Anterior cingulate cortex (tissue), 58 donors: ENCODE measurements around the gene CDH23.

ENCODE experiments used
- DNase-seq, 58 donors: peaks; one replicate each; lab custom pipeline; 2025; lab: John Stamatoyannopoulos, UW

The CDH23 gene

DNA sequence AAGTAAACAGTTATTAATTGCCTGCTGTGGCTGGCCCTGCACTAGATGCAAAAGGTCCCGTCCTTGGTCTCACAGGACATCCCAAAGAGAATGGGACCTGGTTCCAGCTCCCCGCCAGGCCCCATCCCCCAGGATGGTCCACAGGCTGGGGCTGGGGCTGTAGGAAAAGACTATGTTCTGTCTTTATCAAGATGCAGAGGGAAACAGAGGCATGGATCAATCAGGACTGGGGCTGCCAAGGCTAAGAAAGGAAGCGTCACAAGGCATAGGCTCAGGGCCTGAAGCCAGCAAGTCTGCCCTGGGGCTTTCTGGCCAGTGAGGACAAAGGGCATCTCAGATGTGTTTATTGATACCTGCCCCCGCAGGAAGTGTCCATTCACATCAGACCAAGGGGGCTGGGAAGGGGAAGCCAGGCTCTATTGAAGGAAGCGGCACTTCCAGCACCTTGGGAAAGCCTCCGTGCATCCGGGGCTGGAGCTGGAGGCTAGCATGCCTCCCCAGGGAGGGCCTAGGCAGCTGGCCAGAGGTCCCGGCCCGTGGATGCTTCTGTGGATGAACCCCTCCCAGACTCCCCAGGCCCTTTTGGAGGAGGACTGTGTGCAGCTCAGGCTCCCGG is 370.8 kb downstream of the CDH23 start:
- no peak for DNase-seq

DNA sequence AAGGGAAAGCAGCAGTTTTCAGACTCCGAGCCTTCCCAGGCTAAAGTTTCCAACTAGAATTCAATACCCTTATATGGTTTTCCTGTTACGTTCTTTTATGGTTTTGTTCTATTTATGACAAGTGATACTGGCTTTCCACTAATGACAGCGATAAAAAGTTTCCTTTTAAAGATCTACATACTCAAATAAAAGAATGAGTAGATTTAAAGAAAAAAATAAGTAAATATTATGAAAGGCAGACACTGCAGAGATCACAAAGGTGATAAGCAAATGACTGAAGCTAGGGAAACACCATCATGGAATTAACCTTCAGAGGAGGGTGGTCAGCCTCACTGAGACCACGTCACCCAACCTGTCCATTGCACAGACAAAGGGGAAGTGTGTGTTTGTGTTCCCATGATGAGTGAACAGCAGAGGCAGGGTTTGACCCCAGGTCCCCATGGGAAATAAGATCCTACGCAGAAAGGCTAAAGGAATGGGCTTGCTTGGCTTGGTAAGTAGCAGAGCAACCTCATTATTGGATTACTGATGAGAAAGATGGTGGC is 372.6 kb downstream of the CDH23 start:
- DNase-seq: no peak

DNA sequence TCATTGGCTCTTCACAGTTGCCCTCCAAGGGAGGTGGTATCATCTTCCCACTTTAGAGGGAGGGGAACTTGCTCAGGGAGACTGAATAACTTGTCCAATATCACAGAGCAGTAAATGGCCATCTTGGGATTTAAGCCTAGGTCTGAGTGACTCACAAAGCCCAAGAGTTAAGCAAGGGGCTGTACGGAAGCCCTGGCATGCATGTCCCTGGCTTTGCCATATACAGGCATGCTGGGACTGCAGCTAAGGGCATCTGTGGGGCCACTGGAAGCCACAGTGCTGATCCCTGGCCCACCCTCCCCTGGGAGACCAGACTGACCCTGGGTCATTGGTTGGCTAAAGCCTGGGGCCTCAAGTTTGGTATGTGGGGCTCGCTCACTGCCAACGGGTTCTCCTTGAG is 373.5 kb downstream of the CDH23 start:
- no peak for DNase-seq

DNA sequence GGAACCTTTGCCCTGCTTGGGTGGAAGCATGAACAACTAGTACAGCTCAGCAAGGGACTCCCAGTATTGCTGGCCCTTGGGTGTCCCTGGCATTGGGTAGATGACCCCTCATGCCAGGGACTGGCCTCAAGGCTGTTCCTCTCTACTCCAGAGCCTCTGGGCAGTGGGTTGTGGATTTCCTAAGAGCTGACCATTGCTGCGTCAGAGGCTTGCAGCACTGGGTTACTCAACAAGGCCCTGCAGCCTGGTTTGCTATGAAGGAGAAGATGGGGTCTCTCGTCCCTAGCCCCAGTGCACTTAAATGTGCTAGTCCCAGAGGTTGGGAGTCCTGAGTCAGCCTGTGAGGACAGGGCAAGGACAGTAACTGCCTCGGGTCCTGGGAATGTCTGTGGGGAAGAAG is 374.1 kb downstream of the CDH23 start:
- DNase-seq: peak in 1 of 58 donors; percentile 49

DNA sequence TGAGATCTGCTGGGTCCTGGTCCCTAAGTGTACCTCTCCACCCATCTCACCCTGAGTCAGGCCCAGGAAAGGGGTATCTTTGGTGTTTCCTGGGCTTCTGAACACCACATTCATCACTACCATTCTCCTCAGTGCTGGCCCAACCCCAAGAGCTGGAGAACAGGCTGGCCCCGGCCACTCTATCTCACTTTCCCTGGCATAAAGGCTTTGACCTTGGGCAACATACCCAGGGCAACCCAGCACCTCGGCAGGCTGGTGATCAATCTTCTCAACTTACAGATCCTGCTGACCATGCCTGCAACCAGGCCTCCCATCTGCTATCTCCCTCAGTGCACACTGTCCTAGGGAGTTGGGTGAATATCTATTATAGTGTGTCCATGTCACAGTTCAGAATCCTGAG is 374.5 kb downstream of the CDH23 start:
- DNase-seq: no peak

DNA sequence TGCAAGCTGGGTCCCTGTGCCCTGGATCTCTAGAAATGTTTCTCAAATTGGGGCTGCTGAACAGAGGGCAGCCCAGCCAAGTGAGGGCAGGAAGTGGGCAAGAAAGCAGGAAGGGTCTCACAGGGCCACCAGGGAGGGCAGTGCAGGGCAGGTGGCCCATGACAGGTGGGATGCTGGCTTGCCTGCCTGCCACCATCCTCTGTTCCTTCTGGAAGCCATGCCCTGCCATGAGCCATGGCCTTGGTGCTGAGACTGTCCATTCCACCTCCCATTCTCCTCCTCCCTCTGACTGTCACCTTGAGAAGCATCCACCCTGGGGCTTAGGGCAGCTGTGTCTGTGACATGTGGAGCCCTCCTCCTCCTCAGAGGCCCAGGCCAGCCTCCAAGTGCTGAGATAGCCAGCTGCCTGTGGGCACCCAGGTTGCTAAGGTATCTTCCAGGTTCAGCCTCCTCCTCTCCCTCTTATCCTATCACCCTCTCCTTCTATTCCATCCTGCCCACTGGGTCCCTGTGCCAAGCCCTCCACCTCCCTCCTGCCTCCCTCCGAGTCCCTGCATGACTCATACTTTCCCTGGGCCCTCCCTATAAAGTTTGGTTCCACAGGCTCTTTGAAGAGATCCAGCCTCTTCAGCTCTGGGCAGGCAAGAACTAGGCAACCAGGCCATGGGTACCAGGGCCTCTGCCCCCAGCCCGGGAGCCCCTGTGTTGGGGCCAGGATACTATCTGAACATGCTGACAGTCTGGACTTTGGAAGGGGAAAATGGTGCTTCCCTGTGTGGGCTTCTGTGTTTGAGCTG is 375.3 kb downstream of the CDH23 start:
- peak in 4 of 58 donors; percentile 18 to 55 (median 28) for DNase-seq

DNA sequence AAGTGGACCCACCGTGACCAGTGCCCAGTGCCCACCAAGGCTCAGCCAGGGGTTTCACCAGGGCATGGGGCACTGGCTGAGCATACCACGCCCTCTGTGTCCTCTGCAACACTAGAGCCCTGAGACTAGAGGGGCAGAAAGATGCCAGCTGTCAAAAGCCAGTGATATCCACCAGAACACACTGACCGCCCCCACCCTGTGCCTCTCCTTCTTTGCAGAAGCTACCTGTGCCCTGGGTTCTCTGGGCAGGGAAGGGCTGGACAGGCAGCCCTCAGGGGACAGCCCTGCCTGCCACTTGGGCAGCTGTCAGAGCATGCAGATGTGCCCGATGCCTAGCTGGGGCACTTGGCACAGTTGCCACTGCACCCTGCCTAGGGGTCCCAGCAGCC is 376.1 kb downstream of the CDH23 start:
- DNase-seq: no peak

DNA sequence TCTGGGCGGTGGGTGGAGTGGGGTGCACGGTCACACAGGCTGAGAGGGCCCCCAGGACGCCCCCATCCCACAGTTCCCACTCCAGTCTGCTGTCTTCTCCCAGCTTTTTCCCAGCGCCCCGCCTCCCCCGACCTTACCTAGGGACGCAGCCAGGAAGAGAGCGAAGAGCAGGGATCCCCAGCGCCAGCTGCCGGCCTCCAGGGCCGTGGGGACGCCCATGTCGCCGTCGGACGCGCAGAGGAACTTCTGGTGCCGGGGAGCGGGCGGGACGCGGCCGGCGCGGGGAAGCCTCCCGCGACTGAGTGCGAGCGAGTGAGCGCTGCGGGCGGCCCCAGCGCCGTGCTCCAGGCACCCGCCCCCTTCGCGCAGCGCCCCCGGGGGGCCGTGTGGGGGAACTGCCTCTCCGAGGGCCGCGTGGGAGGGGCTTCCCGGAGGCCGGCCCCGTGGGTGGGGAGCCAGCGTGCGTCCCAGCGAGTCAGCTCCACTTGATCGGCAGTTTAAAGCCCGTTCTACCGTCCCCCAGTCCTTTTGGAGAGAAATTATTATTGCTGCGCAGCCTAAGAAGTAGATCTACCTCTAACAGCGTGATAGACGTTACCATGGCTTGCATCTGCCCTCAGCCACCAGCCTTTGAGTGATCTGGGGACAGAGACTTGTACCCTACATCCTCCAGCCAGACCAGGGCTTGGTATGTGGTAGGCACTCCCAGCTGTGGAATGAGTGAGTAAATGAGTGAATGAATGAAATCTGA is 376.7 kb downstream of the CDH23 start, which contains the start of gene VSIR:
VSIR (minus strand) TSS at position 300 of the 751 bp plus-strand sequence; CDS start at position 219, 81 bp downstream.
- DNase-seq: peak in 56 of 58 donors; percentile 12 to 85 (median 62)

DNA sequence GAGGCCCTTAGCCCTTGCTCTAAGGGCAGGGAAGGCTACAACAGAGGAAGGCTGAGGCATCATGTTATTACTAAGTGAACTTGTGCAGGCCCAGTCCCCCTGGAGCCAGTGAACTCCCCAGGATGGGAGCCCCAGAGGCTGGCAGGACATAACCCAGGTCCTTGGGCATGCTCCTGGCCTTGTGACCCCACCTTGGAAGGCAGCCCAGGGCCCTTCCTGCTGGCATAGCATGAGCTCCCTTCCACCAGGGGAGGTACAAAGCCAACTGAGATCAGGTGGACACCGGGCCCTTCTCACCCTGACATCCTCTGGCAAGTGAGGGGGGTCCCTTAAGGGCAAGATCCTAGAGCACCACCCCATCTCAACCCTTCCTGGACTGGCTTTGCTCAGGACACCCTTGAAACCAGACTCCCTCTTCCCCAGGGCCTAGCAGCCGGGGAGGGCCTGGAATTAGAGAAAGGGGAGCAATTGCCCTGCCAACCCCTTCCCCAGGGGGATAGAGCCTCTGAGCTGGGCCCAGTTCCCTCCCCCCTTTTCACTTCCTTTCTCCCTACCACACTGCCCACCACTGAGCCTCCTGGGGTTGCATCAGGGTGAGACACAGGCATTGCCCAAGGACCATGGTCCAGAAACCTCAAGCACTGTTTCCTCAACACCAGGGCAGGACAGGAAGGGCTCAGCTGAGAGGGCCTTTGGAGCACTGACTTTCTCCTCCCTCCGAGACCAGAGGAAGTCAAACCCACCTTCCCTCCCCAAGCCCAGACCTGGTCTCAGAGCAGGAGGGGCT is 378.4 kb downstream of the CDH23 start:
- DNase-seq: peak in 10 of 58 donors; percentile 14 to 55 (median 23)

DNA sequence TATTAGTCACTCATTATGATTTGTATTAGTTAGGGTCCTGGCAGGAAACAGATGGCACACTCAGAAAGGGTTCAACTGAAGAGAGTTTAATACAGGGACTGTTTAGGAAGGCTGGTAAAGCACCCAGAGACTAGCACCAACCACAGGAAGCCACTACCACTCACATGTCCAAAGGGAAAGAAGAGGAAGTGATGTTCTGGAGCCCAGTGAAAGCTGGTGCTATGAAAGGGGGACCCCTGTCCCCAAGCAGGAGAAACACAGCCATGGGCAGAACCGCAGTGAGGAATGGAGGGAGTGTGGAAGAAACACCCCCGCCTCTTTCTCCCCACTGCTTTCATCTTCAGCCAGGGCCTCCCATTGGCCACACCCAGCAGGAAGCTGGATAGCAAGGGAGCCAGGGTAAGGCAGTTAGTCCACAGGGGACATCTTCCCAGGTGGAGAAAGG is 379.8 kb downstream of the CDH23 start:
- DNase-seq: no peak

DNA sequence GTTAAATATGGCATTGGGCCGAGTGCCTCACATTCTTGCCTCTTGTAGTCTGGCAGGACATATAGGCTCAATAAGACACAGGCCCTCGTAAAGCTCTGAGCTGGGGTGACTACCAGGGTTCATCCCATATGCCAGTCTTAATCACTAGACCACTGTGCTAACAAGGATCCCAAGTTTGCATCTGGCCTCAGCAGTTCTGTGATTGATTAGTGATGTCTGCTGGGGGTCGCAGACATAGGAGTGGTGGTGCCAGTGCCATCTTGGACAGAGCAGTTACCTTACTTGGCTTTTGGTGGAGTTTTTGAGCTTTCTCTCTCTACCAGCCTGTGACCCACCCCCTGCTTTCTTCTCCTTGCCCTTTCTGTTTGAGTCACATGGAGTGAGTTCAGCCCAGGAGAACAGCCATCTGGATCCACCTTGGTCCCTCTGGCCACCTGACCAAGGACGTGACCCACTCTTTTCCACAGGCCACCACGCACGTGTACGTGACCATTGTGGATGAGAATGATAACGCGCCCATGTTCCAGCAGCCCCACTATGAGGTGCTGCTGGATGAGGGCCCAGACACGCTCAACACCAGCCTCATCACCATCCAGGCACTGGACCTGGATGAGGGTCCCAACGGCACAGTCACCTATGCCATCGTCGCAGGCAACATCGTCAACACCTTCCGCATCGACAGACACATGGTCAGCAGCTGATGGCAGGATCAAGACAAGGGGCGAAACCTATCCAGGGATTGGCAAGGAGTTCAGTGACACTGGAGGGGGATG is 380.7 kb downstream of the CDH23 start:
- no peak for DNase-seq

DNA sequence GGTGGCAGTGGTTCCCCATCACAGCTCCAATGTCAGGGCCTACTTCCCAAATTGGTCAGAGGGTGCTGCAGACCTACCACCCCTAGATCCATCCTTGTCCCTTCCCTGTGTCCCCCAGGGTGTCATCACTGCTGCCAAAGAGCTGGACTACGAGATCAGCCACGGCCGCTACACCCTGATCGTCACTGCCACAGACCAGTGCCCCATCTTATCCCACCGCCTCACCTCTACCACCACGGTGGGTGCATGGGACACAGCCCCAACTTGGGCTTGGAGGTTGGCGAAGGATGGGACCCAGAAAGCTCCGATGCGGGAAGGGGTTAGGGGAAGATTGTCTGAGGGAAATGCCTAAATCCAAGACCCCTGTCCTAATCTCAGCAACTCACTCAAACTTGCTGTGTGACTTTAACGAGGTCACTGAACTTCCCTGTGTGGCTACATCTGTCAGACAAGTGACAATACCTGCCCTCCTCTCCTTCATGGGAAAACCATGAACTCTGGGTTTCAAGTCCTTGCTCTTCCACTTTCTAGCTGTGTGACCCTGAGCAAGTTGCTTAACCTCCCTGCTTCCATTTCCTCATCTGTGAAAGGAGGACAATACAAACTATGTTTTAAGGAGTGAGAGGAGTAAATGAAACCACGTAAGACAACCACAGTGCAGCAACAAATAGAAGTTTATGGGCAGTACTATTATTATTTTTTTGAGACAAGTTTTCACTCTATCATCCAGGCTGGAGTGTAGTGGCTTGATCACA is 381.5 kb downstream of the CDH23 start:
- no peak for DNase-seq

DNA sequence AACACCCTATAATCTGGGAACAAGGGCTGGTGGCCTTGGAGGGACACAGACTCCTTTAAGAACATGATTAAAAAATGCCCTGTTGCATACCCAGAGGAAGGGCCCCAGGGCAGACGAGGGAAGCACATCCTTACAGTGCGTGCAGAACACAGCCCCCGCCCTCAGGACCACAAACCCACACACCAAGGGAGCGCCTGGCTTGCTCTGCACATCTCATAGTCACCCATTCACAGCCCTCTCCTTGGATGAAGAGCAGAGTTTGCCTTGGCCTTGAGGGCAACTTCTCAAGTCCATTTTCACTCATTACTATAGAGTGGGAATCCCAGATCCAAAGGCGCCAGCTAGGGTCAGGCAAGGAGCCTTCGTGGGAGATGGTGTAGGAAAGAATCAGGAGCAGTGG is 382.9 kb downstream of the CDH23 start:
- DNase-seq: no peak

DNA sequence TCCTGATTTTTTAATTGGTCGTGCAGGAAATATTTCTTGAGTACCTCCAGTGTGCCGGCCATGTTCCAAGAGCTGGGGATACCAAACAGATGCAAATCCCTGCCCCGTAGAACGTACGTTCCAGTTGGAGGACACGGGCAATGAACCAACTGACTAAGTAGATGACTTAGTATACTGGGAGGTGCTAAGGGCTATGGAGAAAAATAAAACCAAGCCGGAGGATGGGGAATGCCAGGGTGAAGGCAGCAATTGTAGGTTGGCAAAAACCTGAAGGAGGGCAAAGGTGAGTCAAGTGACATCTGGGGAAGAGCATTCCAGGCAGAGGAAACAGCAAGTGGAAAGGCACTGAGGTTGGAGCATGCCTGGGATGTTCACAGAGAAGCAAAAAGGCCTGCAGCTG is 383.4 kb downstream of the CDH23 start:
- no peak for DNase-seq

DNA sequence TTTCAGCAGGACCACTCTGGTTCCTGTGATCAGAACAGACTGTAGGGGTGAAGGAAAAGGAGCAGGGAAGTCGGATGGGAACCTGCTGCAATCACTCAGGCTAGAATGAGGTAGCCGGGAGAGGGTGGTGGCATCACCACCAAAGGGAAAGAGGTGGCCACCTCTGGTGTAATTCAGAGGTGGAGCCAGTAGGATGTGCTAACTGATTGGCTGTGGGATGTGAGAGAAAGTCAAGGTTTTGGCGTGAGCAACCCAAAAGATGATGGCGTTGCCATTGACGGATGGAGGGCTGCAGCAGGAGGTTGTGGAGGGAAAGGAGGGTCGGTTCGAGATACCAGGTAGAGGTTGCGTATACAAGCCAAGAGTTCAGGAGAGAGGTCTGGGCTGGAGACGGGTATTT is 384.0 kb downstream of the CDH23 start:
- DNase-seq: no peak

DNA sequence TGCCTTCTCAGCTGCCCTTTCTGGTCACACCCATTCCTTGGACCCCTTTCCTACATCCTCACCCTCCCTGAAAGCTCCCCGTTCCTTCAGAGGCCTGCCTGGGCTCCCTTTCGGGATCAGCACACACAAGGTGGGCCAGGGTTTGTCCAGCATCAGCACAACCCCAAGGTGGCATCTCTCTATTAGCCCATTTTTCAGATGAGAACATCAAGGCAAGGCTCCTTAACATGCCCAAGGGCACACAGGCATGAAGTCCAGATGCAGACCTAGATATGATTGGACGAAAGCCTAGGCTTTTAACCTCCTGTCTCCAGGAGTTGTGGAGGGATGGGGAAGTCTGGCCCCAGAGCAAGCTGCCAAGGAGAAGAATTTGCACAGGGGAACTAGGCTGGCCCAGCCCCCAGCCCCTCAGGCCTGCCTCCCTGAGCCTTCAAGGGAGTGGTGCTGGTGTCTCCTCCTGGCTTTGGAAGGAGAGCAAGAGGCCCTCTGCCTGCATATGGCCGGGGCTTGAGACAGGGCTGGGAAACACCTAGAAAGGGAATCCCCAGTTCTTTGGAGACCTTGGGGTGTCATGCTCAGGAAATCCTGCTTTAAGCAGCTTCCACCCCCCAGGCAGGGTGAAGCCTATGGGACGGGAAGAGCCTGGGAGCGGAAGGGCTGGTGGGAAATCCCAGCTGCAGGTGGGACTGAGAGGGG is 385.6 kb downstream of the CDH23 start:
- DNase-seq: no peak

DNA sequence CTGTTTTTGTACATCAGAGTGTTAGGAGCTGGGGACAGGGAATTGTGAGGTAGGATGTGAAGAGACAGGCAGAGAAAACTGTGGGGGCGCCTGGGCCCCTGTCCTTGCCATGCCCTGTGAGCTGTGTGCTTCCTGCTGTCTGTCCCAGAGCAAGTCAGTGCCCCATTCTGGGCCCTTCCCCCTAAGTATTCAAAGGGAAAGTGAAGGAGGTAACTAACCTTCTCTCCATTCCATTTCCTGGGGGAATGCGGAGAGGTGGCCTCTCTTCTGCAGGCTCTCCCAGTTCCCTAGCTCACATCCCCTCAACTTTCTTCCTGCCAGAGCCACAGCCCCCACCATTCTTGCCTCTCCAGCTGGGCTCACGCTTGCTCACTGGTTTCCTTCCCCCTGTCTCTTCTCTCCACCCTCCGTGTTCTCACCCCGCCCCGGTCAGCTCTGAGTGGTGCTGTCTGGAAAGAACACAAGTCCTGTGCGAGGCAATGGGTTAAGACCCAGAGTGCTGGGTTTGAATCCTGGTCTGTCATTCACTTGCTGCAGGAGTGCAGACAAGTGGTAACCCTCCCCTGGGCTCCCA is 386.3 kb downstream of the CDH23 start:
- no peak for DNase-seq
